ENCODE data around the gene CDC42BPB. TPM values are rescaled to one million over a fixed set of nuclear protein-coding genes. Genes with fewer than 3 reads are reported as not detected.

CDC42BPB gene
- total RNA-seq, 1 donor from 2014 or later, result 103 TPM

DNA sequence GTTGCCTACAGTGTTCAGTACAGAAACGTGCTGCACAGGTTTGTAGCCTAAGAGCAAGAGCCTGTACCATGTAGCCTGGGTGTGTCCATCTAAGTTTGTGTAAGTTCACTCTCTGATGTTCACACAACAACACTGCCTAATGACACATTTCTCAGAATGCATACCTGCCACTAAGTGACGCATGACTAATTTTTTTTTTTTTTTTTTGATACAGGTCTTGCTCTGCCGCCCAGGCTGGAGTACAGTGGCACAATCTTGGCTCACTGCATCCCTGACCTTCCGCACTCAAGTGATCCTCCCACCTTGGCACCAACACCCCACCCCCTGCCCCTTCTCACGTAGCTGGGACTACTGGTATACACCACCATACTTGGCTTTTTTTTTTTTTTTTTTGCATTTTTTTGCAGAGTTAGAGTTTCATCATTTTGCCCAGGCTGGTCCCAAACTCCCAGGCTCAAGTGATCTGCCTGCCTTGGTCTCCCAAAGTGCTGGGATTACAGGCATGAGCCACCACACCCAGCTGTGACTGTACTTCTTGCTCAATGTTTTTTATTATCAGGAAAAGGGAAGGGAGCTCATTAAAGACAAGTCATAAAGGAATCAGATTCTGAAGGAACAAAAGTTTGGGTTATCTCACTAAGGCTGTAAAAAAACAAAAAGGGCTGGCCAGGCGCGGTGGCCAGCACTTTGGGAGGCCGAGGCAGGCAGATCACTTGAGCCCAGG is 10.0 kb upstream of the CDC42BPB start:
- H3K27ac Mint-ChIP-seq, result no peak overlapping the region
- H3K9me3 Mint-ChIP-seq, result peaks cover 4% of the 10 kb centered on the region
- H3K4me1 Mint-ChIP-seq, result no peaks in the 10 kb centered on the region
- DNase-seq (ENCODE audit: low spot score in 2 of 2, unreplicated experiment in 2 of 2), result no peak
- TF ChIP-seq CTCF (IDR thresholded peaks at IDR 0.05; ENCODE audit: unreplicated experiment), result no peak
- no peaks in the 10 kb centered on the region for H3K27me3 Mint-ChIP-seq (ENCODE audit: low read depth)
- no peak overlapping the region for H3K4me3 Mint-ChIP-seq
- H3K36me3 Mint-ChIP-seq, result peaks cover 2% of the 10 kb centered on the region

GRCh38 chr14:103066399-103066798 is 9.1 kb upstream of the CDC42BPB start:
- no peak for DNase-seq (ENCODE audit: low spot score in 2 of 2, unreplicated experiment in 2 of 2)
- Mint-ChIP-seq H3K4me3 (no peak overlapping the region), H3K9me3 (peaks cover 4% of the 10 kb centered on the region), H3K4me1 (no peaks in the 10 kb centered on the region), H3K36me3 (peaks cover 2% of the 10 kb centered on the region), H3K27ac (no peak overlapping the region), H3K27me3 (ENCODE audit: low read depth) (no peaks in the 10 kb centered on the region)
- no peak for TF ChIP-seq CTCF (IDR thresholded peaks at IDR 0.05; ENCODE audit: unreplicated experiment)

- no peak for DNase-seq (ENCODE audit: low spot score in 2 of 2, unreplicated experiment in 2 of 2)
- TF ChIP-seq CTCF (IDR thresholded peaks at IDR 0.05; ENCODE audit: unreplicated experiment), result no peak
- Mint-ChIP-seq H3K27me3 (ENCODE audit: low read depth) (no peaks in the 10 kb centered on the region), H3K4me1 (no peaks in the 10 kb centered on the region), H3K36me3 (peaks cover 2% of the 10 kb centered on the region), H3K4me3 (no peak overlapping the region), H3K9me3 (peaks cover 4% of the 10 kb centered on the region), H3K27ac (no peak overlapping the region)
Measured at GRCh38 chr14:103065861-103066260, 8.5 kb upstream of the CDC42BPB start.

DNA sequence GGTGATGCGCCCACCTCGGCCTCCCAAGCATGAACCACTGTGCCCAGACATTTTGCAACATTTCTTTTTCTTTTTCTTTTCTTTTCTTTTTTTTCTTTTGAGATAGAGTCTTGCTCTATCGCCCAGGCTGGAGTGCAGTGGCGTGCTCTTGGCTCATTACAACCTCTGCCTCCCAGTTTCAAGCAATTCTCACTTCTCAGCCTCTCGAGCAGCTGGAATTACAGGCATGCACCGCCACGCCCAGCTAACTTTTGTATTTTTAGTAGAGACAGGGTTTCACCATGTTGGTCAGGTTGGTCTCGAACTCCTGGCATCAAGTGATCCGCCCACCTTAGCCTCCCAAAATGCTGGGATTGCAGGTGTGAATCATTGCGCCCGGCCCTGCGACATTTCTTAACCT is 7.6 kb upstream of the CDC42BPB start:
- DNase-seq (ENCODE audit: low spot score in 2 of 2, unreplicated experiment in 2 of 2), result no peak
- Mint-ChIP-seq H3K27ac (no peak overlapping the region), H3K27me3 (ENCODE audit: low read depth) (no peaks in the 10 kb centered on the region), H3K4me3 (no peak overlapping the region), H3K9me3 (peaks cover 4% of the 10 kb centered on the region), H3K36me3 (peaks cover 2% of the 10 kb centered on the region), H3K4me1 (peaks cover 3% of the 10 kb centered on the region)
- TF ChIP-seq CTCF (IDR thresholded peaks at IDR 0.05; ENCODE audit: unreplicated experiment), result no peak

- Mint-ChIP-seq H3K27ac (no peak overlapping the region), H3K4me3 (no peak overlapping the region), H3K4me1 (peaks cover 6% of the 10 kb centered on the region), H3K36me3 (peaks cover 2% of the 10 kb centered on the region), H3K9me3 (peaks cover 4% of the 10 kb centered on the region), H3K27me3 (ENCODE audit: low read depth) (no peaks in the 10 kb centered on the region)
- DNase-seq (ENCODE audit: low spot score in 2 of 2, unreplicated experiment in 2 of 2), result no peak
- TF ChIP-seq CTCF (IDR thresholded peaks at IDR 0.05; ENCODE audit: unreplicated experiment), result no peak
Measured at GRCh38 chr14:103064436-103064835, 7.1 kb upstream of the CDC42BPB start.

Data from mesothelial cell of epicardium (in vitro differentiated cells).